ENCODE data around the gene RDX. TPM values are rescaled to one million over a fixed set of nuclear protein-coding genes. Genes with fewer than 3 reads are reported as not detected.

Gene RDX
- 100 to 1,000 TPM in 1 of 4 donors, 10 to 100 TPM in 3; 58.7 to 135 (median 91.6) TPM for total RNA-seq

- ATAC-seq (ENCODE audit: low FRiP score) (peak; percentile 80), DNase-seq (ENCODE audit: low spot score) (peak; percentile 39)
- TF ChIP-seq, protein P1, sequence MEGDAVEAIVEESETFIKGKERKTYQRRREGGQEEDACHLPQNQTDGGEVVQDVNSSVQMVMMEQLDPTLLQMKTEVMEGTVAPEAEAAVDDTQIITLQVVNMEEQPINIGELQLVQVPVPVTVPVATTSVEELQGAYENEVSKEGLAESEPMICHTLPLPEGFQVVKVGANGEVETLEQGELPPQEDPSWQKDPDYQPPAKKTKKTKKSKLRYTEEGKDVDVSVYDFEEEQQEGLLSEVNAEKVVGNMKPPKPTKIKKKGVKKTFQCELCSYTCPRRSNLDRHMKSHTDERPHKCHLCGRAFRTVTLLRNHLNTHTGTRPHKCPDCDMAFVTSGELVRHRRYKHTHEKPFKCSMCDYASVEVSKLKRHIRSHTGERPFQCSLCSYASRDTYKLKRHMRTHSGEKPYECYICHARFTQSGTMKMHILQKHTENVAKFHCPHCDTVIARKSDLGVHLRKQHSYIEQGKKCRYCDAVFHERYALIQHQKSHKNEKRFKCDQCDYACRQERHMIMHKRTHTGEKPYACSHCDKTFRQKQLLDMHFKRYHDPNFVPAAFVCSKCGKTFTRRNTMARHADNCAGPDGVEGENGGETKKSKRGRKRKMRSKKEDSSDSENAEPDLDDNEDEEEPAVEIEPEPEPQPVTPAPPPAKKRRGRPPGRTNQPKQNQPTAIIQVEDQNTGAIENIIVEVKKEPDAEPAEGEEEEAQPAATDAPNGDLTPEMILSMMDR (IDR thresholded peaks at IDR 0.05) = no peak
Observed at GRCh38 chr11:110296226-110297075, at the start of gene RDX. TSS of gene RDX (minus strand) at chr11:110296614. CDS start at chr11:110279692, 16,922 bp downstream.

GRCh38 chr11:110345743-110346142, 49.3 kb upstream of the RDX start:
- DNase-seq (ENCODE audit: low spot score) (no peak), ATAC-seq (ENCODE audit: low FRiP score) (no peak)
- TF ChIP-seq, protein P1 (IDR thresholded peaks at IDR 0.05) = no peak

DNA sequence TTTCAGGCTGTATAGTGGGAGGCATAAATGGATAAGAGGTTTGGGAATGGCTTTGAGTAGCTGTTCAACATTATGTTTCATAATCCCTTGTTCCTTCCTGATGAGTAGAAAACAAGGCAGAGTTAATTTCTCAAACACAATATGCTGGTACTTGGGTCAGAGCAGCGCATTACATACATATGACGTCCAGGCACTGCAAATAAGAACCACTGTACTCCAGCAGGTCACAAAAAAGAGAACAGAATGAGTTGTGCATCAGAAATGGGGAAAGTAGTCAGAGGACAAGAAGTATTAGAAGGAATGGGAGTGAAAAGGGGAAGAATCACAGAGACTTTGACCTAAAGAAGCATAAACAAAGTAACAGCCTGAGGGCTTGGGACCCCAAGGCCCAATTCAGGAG, 44.0 kb upstream of the RDX start:
- TF ChIP-seq, protein P1 (IDR thresholded peaks at IDR 0.05) = no peak
- no peak for DNase-seq (ENCODE audit: low spot score)
- no peak for ATAC-seq (ENCODE audit: low FRiP score)

DNA sequence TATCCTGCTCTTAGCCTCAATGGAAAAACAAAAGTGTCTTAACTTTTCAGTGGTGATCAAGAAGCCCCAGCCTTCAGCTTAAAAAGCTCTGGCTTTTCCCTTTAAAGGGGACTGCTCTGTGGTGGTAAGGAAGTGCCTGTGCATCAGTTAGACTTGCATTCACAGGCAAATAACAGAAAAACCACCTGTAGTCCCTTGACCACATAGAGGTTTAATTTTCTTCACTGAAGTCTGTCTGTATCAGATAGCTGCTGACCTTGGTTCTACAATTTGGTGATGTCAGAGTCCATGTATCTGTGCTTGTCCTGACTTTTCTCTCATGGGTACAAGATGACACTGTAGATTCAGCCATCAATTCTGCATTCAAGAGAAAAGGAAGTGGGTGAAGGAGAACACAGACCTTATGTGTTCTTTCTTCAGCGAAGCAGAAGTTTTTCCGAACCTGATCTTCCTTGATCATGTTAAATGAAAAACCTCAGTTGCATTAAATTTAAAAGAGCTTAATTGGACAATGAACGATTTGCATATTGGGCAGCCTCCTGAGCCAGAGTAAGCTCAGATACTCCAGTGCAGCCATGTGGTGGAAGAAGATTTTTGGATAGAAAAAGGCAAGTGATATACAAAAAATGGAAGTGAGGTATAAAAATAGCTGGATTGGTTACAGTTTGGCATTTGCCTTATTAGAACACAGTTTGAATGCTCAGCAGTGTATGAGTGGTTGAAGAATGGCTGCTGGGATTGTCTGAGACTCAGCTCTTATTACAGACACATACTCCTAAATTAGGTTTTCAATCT, 43.2 kb upstream of the RDX start:
- TF ChIP-seq, protein P1 (IDR thresholded peaks at IDR 0.05) = no peak
- ATAC-seq (ENCODE audit: low FRiP score) (no peak), DNase-seq (ENCODE audit: low spot score) (no peak)

- ATAC-seq (ENCODE audit: low FRiP score) (no peak), DNase-seq (ENCODE audit: low spot score) (no peak)
- TF ChIP-seq, protein P1 (IDR thresholded peaks at IDR 0.05) = no peak
Observed at GRCh38 chr11:110338684-110339083, 42.3 kb upstream of the RDX start.

- ATAC-seq (ENCODE audit: low FRiP score) = no peak
- TF ChIP-seq, protein P1 (IDR thresholded peaks at IDR 0.05) = no peak
- no peak for DNase-seq (ENCODE audit: low spot score)
Observed at GRCh38 chr11:110337570-110338193, 41.3 kb upstream of the RDX start.
